GM19324 (cell line): ENCODE results near the gene GBX1.

ENCODE experiments used
- ATAC-seq: cut with Tn5 transposase; IDR thresholded peaks from one replicate; pipeline ENCODE4 v1.9.1; 2021; ENCODE audit warnings: mild to moderate bottlenecking, moderate library complexity; ENCODE audit not compliant: unreplicated experiment, low FRiP score

Gene GBX1

GRCh38 chr7:151141855-151142685, 25.4 kb downstream of the GBX1 start:
- no peak for ATAC-seq

DNA sequence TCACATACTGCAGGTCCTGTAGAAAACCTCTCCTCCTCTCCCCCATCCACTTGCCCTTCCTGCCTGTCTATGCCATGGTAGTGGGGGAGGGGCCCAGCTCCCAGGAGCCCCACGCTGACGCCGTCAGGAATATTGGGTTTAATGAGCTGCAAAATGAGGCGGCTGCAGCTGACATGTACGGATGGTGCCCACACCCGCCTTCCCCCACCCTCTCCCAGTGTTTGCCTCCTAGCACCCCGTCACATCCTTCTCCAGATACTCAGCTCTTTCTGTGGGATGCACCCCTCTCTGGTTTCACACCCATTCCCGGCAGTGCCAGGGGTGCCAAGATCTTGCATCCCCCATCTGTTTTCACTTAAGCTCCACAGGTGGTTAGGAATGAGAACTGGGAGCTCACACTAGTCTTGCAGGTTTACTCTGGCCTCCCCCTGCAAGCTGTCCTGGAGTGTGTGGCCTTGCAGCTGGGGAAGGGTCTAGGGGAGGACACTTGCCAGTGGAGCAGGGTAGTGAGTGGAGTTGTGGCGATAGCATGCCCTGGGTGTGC, 26.1 kb downstream of the GBX1 start:
- ATAC-seq, result no peak

GRCh38 chr7:151140826-151141225, 26.7 kb downstream of the GBX1 start:
- ATAC-seq, result no peak

GRCh38 chr7:151139791-151140190, 27.7 kb downstream of the GBX1 start:
- no peak for ATAC-seq

GRCh38 chr7:151139071-151139790, 28.3 kb downstream of the GBX1 start:
- no peak for ATAC-seq

GRCh38 chr7:151138153-151138851, 29.2 kb downstream of the GBX1 start:
- no peak for ATAC-seq

- ATAC-seq, result no peak
Measured at GRCh38 chr7:151137791-151138152, 29.7 kb downstream of the GBX1 start.

DNA sequence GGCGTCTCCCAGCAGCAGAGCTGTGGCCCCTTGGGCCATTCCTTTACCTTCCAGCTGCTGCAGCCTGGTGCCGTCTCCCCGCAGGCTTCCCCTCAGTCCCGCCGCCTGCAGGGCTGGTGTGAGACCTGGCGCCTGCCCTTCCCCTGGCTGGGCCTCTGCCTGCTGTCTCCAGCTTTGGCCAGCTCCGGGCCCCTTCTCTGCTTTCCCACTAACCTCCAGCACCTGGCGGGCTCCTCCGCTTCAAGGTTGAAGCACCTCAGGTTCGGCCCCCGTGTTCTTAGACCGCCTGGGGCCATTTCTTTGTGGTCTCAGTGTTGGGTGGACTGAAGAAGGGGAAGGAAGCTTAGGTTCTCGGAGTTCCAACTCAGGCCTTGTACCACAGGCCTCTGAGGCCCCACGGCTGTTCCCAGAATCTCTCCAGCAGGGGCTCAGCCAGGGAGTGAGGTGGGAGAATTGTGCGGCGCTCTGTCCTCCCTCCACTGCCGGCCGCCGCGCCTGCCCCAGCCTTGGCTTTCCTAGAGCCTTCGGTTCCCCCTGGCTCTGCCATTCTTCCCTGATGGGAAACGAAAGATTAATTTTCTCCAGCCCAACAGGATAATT, 30.3 kb downstream of the GBX1 start:
- no peak for ATAC-seq

DNA sequence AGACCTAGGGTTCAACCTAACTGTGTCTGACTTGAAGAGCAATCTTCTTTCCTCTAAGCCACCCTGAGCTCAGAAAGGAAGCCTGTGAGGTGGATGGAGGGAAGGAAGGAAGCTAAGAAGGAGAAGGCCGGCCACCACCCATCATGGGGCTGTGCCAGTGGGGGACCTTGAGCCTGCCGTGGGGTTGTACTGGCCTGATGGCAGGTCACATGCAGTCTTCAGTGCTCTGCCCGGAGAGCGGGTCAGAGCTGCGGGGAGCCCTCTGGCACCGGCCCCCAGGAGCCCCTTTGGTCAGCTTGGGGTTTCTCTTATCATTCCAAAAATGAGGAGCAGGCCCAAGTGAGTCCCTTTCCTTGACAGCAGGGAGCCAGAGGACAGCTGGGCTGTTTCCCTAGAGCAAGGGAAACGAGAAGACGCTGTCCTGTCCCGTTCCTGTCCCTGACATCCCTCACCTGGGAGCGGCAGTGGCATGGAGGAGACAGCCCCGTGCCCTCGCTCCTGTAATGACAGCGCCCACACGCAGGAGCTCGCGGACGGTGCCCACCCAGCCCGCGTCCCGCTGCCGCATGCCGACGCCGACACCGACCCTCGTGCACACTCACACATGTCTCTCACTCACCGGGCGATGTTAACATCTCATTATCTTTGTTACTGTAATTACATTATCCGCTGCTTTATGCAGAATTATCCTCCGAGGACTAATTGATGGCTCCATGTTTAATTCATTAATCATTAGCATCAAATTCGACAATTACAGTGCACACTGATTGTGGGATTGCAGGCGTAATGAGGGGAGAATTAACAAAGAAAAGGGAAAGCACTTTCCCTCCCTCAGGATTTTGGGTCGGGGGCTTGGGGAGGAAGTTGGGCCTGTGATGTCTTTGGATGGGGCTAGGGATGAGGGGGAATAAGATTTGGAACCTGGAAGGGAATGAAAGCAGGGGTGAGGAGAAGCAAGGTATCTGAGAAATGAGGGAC, 31.3 kb downstream of the GBX1 start:
- no peak for ATAC-seq

DNA sequence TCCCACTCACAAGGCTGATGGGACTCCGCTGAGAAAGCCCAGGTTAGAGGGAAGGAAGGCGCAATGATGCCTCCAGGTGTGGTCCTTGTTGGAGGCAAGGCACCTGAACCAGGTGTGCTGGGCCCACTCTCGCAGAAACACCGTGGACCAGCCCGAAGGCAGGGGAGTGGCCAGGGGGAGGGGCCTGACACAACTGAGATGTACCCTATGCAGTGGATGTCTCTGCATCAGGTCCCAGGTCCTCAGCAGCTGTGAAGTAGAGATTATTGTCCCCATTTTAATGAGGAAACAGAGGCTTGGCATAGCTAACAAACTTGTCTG, 32.0 kb downstream of the GBX1 start:
- no peak for ATAC-seq

DNA sequence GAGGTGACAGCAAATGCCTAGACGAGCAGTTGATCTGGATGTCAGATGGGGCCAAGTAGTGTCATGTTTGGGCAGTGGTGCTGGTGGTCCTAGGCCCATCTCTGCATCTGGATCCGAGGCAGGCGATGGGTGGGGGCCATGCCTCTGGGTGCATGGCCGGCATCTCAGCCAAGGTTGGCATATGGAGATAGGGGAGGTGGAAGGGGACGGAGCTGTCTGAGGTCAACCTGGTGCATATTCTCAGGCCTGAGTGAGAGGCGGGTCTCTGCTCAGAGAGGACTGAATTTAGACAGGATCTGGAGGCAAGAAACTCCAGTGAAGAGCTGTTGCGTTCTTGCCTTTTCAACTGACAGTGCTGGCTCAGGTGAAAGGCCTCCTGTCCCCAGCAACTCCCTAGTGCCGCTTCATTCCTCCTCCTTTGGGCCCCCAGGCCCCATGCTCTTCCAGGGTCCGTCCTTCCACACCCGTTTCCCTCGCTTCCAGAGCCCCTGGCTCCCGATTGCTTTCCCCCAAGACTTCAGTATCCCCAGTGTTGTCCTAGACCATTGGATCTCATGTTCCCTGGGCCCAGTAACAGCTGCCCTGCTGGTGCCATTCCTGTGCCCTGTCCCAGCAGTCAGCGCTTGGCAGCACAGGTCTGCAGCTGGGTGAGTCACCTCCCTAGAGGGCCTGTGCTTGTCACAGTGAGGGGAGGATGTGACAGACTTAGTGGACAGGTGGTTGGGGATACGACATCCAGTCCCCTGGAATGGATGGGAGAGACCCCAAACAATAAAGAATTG, 32.6 kb downstream of the GBX1 start:
- ATAC-seq, result no peak

GRCh38 chr7:151133986-151134742, 33.3 kb downstream of the GBX1 start:
- ATAC-seq, result no peak

DNA sequence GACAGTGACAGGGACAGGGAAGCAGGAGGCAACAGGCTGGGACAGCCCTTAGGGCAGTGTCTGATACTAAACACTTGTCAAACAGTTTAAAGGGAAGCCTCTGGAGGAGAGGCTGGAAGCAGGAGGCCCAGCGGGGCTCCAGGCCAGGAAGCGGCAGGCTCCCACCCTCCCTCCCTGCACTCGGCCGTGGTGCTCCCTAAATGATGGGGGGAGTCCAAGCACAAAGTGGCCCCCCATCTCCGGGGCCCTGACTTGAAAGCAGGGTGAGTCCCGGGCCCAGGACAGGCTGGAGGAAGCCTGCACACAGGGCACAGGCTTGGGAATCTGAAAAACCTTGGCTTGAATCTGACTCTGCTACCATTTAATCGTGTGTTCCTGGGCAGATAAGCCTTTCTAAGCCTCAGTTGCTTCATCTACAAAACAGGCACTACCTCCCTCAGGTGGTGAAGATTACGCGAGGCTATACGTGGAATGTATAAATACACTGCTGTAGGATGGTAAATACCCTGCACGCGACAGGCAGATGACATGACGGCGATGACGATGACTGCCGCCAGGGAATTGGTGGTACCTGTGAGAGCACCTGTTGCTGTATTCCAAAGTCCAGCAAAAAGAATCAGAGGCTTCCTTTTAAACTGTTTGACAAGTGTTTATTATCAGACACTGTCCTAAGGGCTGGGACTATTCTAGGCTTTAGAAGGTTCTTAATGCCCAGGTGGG, 34.1 kb downstream of the GBX1 start:
- no peak for ATAC-seq

GRCh38 chr7:151132461-151133205, 34.9 kb downstream of the GBX1 start:
- no peak for ATAC-seq

GRCh38 chr7:151131592-151132293, 35.8 kb downstream of the GBX1 start:
- no peak for ATAC-seq

GRCh38 chr7:151131224-151131591, 36.3 kb downstream of the GBX1 start:
- no peak for ATAC-seq
